HepG2 (cell line): Measurements from ENCODE around the gene CCDC3. TPM values are rescaled to one million over a fixed set of nuclear protein-coding genes. Genes with fewer than 3 reads are reported as not detected.

Experiments
- ATAC-seq: fragments of 200-7000 bp; cut with Tn5 transposase; 3 replicates; pipeline ENCODE4 v1.9.1; 2020; ENCODE audit warnings: mild to moderate bottlenecking, moderate library complexity
- BruUV-seq: library from RNA; stranded (reverse); fragments of 400-500 nt; replicated peaks from 2 replicates; lab custom pipeline; 2021; lab: Mats Ljungman, UMichigan
- CTCF ChIA-PET: fragments of 300-600 bp; formaldehyde crosslinking; extraction: SDS; loops from one replicate; lab custom pipeline; 2021; ENCODE audit warnings: low total read pairs, inconsistent platforms, low intra/inter-chr PET ratio; lab: Yijun Ruan, JAX
- POLR2A ChIA-PET: fragments of 350-600 bp; sonication (Branson Sonifier 250); formaldehyde crosslinking; loops from one replicate; lab custom pipeline; 2020; ENCODE audit warnings: antibody characterized with exemption, inconsistent platforms; lab: Yijun Ruan, JAX
- DNase-seq: peaks from one replicate; pipeline ENCODE4 v3.0.0-alpha.2; 2015; ENCODE audit warnings: low spot score
- FAIRE-seq: peaks from 3 replicates; lab custom pipeline; 2011; peaks lifted over from hg19 to GRCh38; lab: Jason Lieb, UNC
- H2AFZ ChIP-seq: one replicate; pipeline ENCODE4 v1.6.1; 2011; ENCODE audit warnings: low read length, inconsistent platforms
- H3K27ac ChIP-seq: fragments of 300-600 bp; 3 replicates; pipeline ENCODE4 v1.8.0; 2011; ENCODE audit warnings: mixed run types, mild to moderate bottlenecking, mixed read lengths, low read length, inconsistent platforms; ENCODE audit not compliant: insufficient read depth; ENCODE audit errors: extremely low read length
- H3K27me3 ChIP-seq, 2 experiments: fragments of 200-600 bp in 1 of 2; 2 replicates in 1 of 2; 3 replicates in 1 of 2; pipeline versions ENCODE4 v1.6.0 to v1.8.0; 2011; ENCODE audit warnings: low read length in 2 of 2, mild to moderate bottlenecking in 2 of 2, moderate library complexity in 2 of 2, inconsistent platforms in 1 of 2; ENCODE audit not compliant: insufficient read depth in 2 of 2, control insufficient read depth in 1 of 2
- H3K36me3 ChIP-seq, 2 experiments: fragments of 200-600 bp in 1 of 2; replicated peaks in 1 of 2; 2 replicates in 1 of 2; 3 replicates in 1 of 2; pipeline versions ENCODE4 v1.5.1 to v1.8.0; 2011; ENCODE audit warnings: low read length in 2 of 2, inconsistent platforms in 1 of 2; ENCODE audit not compliant: insufficient read depth in 2 of 2, control insufficient read depth in 1 of 2
- H3K4me1 ChIP-seq: 2 replicates; pipeline ENCODE4 v1.5.1; 2012; ENCODE audit warnings: low read length, inconsistent platforms; ENCODE audit not compliant: insufficient read depth
- H3K4me2 ChIP-seq: 2 replicates; pipeline ENCODE4 v1.6.0; 2011; ENCODE audit warnings: low read depth, low read length, inconsistent platforms
- H3K4me3 ChIP-seq, 3 experiments: fragments of 200-600 bp in 1 of 3; sonication (generic), shearing (Covaris generic) in 1 of 3; replicated peaks in 1 of 3; 2 replicates each; pipeline ENCODE4 v1.5.1; 2011 to 2016; ENCODE audit warnings: low read length in 3 of 3, inconsistent platforms in 2 of 3, low read depth in 2 of 3, mild to moderate bottlenecking in 2 of 3, control low read depth in 1 of 3, mixed read lengths in 1 of 3; ENCODE audit not compliant: insufficient read depth in 1 of 3
- H3K79me2 ChIP-seq: one replicate; pipeline ENCODE4 v1.6.1; 2011; ENCODE audit warnings: low read length, inconsistent platforms; ENCODE audit not compliant: insufficient read depth
- H3K9ac ChIP-seq: 2 replicates; pipeline ENCODE4 v1.6.0; 2011; ENCODE audit warnings: mild to moderate bottlenecking, low read depth, low read length, inconsistent platforms; ENCODE audit not compliant: insufficient read depth
- H3K9me3 ChIP-seq: 2 replicates; pipeline ENCODE4 v1.5.1; 2012; ENCODE audit warnings: mild to moderate bottlenecking, low read length
- H4K20me1 ChIP-seq: 2 replicates; pipeline ENCODE4 v1.6.0; 2011; ENCODE audit warnings: inconsistent platforms, mild to moderate bottlenecking, low read length, moderate library complexity; ENCODE audit not compliant: insufficient read depth
- DDIT3 ChIP-seq: sonication (generic); formaldehyde crosslinking; IDR thresholded peaks from 2 replicates; pipeline ENCODE4 v1.4.0; 2020; ENCODE audit warnings: mild to moderate bottlenecking, missing genetic modification reagents
- ETV5 ChIP-seq: IDR thresholded peaks from 2 replicates; pipeline ENCODE4 v1.6.1; 2018; ENCODE audit warnings: missing biosample characterization, missing genetic modification reagents, inconsistent platforms, borderline replicate concordance
- GABPA ChIP-seq, 2 experiments: IDR thresholded peaks; 2 replicates each; pipeline ENCODE4 v1.6.1; 2011 to 2016; ENCODE audit warnings: low read depth in 2 of 2, low read length in 1 of 2, missing biosample characterization in 1 of 2, missing genetic modification characterization in 1 of 2
- HCFC1 ChIP-seq: fragments of 150-350 bp; IDR thresholded peaks from 2 replicates; pipeline ENCODE4 v1.6.1; 2014; ENCODE audit warnings: low read depth, low read length
- HHEX ChIP-seq: IDR thresholded peaks from 2 replicates; pipeline ENCODE4 v1.6.1; 2016; ENCODE audit warnings: control low read depth
- HMGA1 ChIP-seq: sonication (generic); formaldehyde crosslinking; conservative IDR thresholded peaks from 2 replicates; pipeline ENCODE4 v1.4.0; 2020; ENCODE audit warnings: missing genetic modification reagents
- KLF12 ChIP-seq: sonication (generic); formaldehyde crosslinking; IDR thresholded peaks from 2 replicates; pipeline ENCODE4 v1.4.0; 2020; ENCODE audit warnings: missing genetic modification reagents, borderline replicate concordance
- MXI1 ChIP-seq: IDR thresholded peaks from 3 replicates; pipeline ENCODE4 v1.6.1; 2012; ENCODE audit warnings: low read depth, low read length, inconsistent platforms, borderline replicate concordance
- NCOA2 ChIP-seq: sonication (generic); formaldehyde crosslinking; IDR thresholded peaks from 2 replicates; pipeline ENCODE4 v1.8.0; 2022; ENCODE audit warnings: inconsistent platforms
- PRDM10 ChIP-seq: sonication (generic); formaldehyde crosslinking; IDR thresholded peaks from 2 replicates; pipeline ENCODE4 v1.4.0; 2020; ENCODE audit warnings: low read depth, missing genetic modification reagents
- RXRA ChIP-seq: sonication (generic); formaldehyde crosslinking; IDR thresholded peaks from 2 replicates; pipeline ENCODE4 v1.5.1; 2020; ENCODE audit warnings: missing genetic modification reagents
- SCMH1 ChIP-seq: sonication (generic); formaldehyde crosslinking; IDR thresholded peaks from 2 replicates; pipeline ENCODE4 v1.9.0; 2021; ENCODE audit warnings: missing genetic modification reagents, mild to moderate bottlenecking, borderline replicate concordance
- SIX4 ChIP-seq: sonication (generic); formaldehyde crosslinking; IDR thresholded peaks from 2 replicates; pipeline ENCODE4 v1.4.0; 2020; ENCODE audit warnings: missing genetic modification reagents
- ZFYVE20 ChIP-seq: sonication (generic); formaldehyde crosslinking; IDR thresholded peaks from 2 replicates; pipeline ENCODE4 v1.8.0; 2023; ENCODE audit warnings: low read depth, mild to moderate bottlenecking, moderate library complexity, missing genetic modification reagents, borderline replicate concordance
- ZNF274 ChIP-seq: sonication (generic); formaldehyde crosslinking; IDR thresholded peaks from 2 replicates; pipeline ENCODE4 v1.5.1; 2020; ENCODE audit warnings: mild to moderate bottlenecking, missing genetic modification reagents
- ZNF280B ChIP-seq: sonication (generic); formaldehyde crosslinking; IDR thresholded peaks from 2 replicates; pipeline ENCODE4 v1.5.0; 2020; ENCODE audit warnings: missing genetic modification reagents, mild to moderate bottlenecking, borderline replicate concordance
- ZNF350 ChIP-seq: sonication (generic); formaldehyde crosslinking; IDR thresholded peaks from 2 replicates; pipeline ENCODE4 v1.4.0; 2020; ENCODE audit warnings: mild to moderate bottlenecking, low read depth, missing genetic modification reagents, borderline replicate concordance
- ZNF383 ChIP-seq: sonication (generic); formaldehyde crosslinking; IDR thresholded peaks from 2 replicates; pipeline ENCODE4 v1.4.0; 2020; ENCODE audit warnings: missing genetic modification reagents, mild to moderate bottlenecking, borderline replicate concordance
- ZNF703 ChIP-seq: sonication (generic); formaldehyde crosslinking; IDR thresholded peaks from 2 replicates; pipeline ENCODE4 v1.5.1; 2020; ENCODE audit warnings: missing genetic modification reagents, mild to moderate bottlenecking, moderate library complexity, borderline replicate concordance
- ZNF850 ChIP-seq: sonication (generic); formaldehyde crosslinking; conservative IDR thresholded peaks from 2 replicates; pipeline ENCODE4 v1.9.0; 2021; ENCODE audit warnings: mild to moderate bottlenecking, missing genetic modification reagents
- WGBS: methylation state at CpG from one replicate; pipeline ENCODE4 v1.1.6; 2017; ENCODE audit warnings: low lambda C conversion rate; 5-methylcytosine and 5-hydroxymethylcytosine counted together
- in situ Hi-C: cut with HindIII; loops from 2 replicates; pipeline ENCODE4 v1.10.0; 2017; ENCODE audit warnings: low pct_unique_long_range_greater_than_20kb; ENCODE audit not compliant: extremely low pct_ligation_motif_present
- intact Hi-C: fragments of 100-400 bp; cut with micrococcal nuclease; formaldehyde crosslinking; loops from one replicate; pipeline ENCODE4 v1.10.0; 2022; ENCODE audit not compliant: unreplicated experiment
- polyA plus RNA-seq, 8 experiments: library from polyadenylated mRNA; depleted of rRNA in 3 of 8; stranded (reverse) in 7 of 8; unstranded in 1 of 8; fragments of >200 nt; fragmentation: Illumina TruSeq in 4 of 8; extraction: Trizol in 4 of 8; gene quantifications; 2 replicates each; pipeline versions ENCODE4 v1.2.1 to v1.2.3, GENCODE V29; 2011 to 2016; ENCODE audit warnings: low read depth in 4 of 8, missing spikeins in 1 of 8, mixed read lengths in 1 of 8; ENCODE audit not compliant: insufficient read depth in 1 of 8
- total RNA-seq, 5 experiments: library from RNA; depleted of rRNA; stranded (reverse); fragments of >200 nt; fragmentation: Illumina TruSeq; extraction: Trizol; gene quantifications; 2 replicates each; pipeline ENCODE4 v1.2.3, GENCODE V29; 2016; ENCODE audit warnings: low read depth in 1 of 5

Gene CCDC3
- total and polyA plus RNA-seq, 2 of the 13 experiments (the other 11 are each of a cell fraction or from before 2014, with no cell fraction given), result not detected

- BruUV-seq, result no TSS peak
Observed at GRCh38 chr10:12854988-12855387, 146.5 kb downstream of the CCDC3 start.

More at GRCh38 chr10:12854988-12855387, 146.5 kb downstream of the CCDC3 start:
- H3K36me3 ChIP-seq, result no peaks in the 10 kb centered on the region
- in situ Hi-C loops (no loop called here), intact Hi-C loops (no loop called here)
- ChIA-PET POLR2A (no interaction called here), CTCF (no interaction called here)
- 0% methylated on average over 2 of the region's 2 CpGs for WGBS
- ATAC-seq, result no peak
- H3K9me3 ChIP-seq, result no peaks in the 10 kb centered on the region
- H3K4me2 ChIP-seq, result no peak overlapping the region
- TF ChIP-seq DDIT3 (CRISPR knock-in tag) (no peak), PRDM10 (CRISPR knock-in tag) (no peak), KLF12 (CRISPR knock-in tag) (no peak), ZFYVE20 (CRISPR knock-in tag) (no peak), GABPA (IDR thresholded peaks at IDR 0.05; ENCODE audit: low read depth, low read length) (no peak), GABPA (CRISPR knock-in tag; IDR thresholded peaks at IDR 0.05; ENCODE audit: low read depth) (no peak), ZNF280B (no peak), ZNF274 (CRISPR knock-in tag) (no peak), ZNF703 (CRISPR knock-in tag) (no peak), ZNF383 (CRISPR knock-in tag) (no peak), ETV5 (no peak), HCFC1 (no peak), ZNF350 (CRISPR knock-in tag) (no peak), RXRA (no peak), SCMH1 (CRISPR knock-in tag) (no peak), HMGA1 (CRISPR knock-in tag) (no peak), NCOA2 (CRISPR knock-in tag) (no peak), MXI1 (no peak), ZNF850 (CRISPR knock-in tag) (no peak), SIX4 (no peak), HHEX (CRISPR knock-in tag) (no peak)
- no peaks in the 10 kb centered on the region for H3K4me1 ChIP-seq
- H3K9ac ChIP-seq, result no peak overlapping the region
- DNase-seq, result no peak
- FAIRE-seq, result no peak
- no peaks in the 10 kb centered on the region for H4K20me1 ChIP-seq
- H3K79me2 ChIP-seq, result no peaks in the 10 kb centered on the region
- H3K4me3 ChIP-seq, result no peak overlapping the region
- H3K27ac ChIP-seq, result no peak overlapping the region
- no peak overlapping the region for H2AFZ ChIP-seq
- no peaks in the 10 kb centered on the region for H3K27me3 ChIP-seq
